ACC112 (cell line): ENCODE results near the gene APPL1.

ENCODE experiments used
- H2AFZ ChIP-seq: fragments of 200-600 bp; sonication (generic); one replicate; pipeline ENCODE4 v1.6.0; 2017; ENCODE audit warnings: antibody characterized with exemption, low read length; ENCODE audit not compliant: unreplicated experiment
- H3K27ac ChIP-seq: fragments of 200-600 bp; sonication (generic); 2 replicates; pipeline ENCODE4 v1.5.1; 2014; ENCODE audit warnings: low read depth, mild to moderate bottlenecking, antibody characterized with exemption, low read length, moderate library complexity
- H3K27me3 ChIP-seq: fragments of 200-600 bp; sonication (generic); 2 replicates; pipeline ENCODE4 v1.6.1; 2014; ENCODE audit warnings: mild to moderate bottlenecking, antibody characterized with exemption, low read length, moderate library complexity, mixed read lengths; ENCODE audit not compliant: insufficient read depth
- H3K36me3 ChIP-seq: fragments of 200-600 bp; sonication (generic); 2 replicates; pipeline ENCODE4 v1.6.1; 2016; ENCODE audit warnings: mild to moderate bottlenecking, antibody characterized with exemption, low read length, moderate library complexity, mixed read lengths; ENCODE audit not compliant: insufficient read depth
- H3K4me1 ChIP-seq: fragments of 200-600 bp; sonication (generic); one replicate; pipeline ENCODE4 v1.6.1; 2016; ENCODE audit warnings: low read length, mixed read lengths; ENCODE audit not compliant: insufficient read depth, unreplicated experiment, control insufficient read depth
- H3K4me3 ChIP-seq: fragments of 200-600 bp; sonication (generic); 2 replicates; pipeline ENCODE4 v1.5.1; 2014; ENCODE audit warnings: mild to moderate bottlenecking, low read depth, low read length
- H3K79me2 ChIP-seq: fragments of 200-600 bp; sonication (generic); one replicate; pipeline ENCODE4 v1.6.0; 2016; ENCODE audit warnings: low read length; ENCODE audit not compliant: control insufficient read depth, unreplicated experiment, insufficient read depth

APPL1 gene

DNA sequence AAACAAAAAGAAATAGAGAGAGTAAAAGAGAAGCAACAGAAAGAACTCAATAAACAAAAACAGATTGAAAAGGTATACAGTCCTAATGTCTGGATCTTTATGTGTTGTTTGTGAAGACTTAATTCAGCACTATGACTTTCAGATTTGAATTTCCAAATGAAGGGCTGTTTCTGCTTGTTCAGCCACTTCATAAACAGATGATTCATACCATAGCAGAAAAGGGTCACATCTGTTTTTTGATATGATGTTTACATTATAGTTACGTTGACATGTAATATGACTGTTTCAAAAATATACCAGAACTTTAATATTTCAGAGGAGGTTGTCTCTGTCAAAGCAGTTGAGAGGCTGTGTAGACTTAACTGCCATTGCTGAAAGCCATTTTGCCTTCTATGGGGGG is 40.9 kb downstream of the APPL1 start:
- H3K36me3 ChIP-seq = peaks cover 41% of the 10 kb centered on the region
- H3K4me3 ChIP-seq = no peak overlapping the region
- H3K4me1 ChIP-seq = no peaks in the 10 kb centered on the region
- H3K79me2 ChIP-seq = no peaks in the 10 kb centered on the region
- no peak overlapping the region for H3K27ac ChIP-seq
- no peak overlapping the region for H2AFZ ChIP-seq
- H3K27me3 ChIP-seq = no peaks in the 10 kb centered on the region

DNA sequence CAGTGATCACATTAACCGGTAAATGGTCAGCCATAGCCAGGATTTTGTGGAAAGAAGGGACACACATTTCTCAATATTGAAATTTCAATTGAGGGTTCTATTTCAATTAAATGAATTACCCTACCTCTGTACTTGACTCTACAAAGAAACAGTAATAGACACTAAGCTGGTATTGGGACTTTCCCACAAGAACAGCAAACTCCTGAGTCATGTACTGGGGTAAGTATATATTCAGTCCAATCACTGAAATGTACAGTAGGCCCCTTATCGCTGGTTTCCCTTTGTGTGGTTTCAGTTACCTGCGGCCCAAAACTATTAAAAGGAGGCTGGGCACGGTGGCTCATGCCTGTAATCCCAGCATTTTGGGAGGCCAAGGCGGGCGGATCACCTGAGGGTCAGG is 47.3 kb downstream of the APPL1 start:
- H3K79me2 ChIP-seq = no peaks in the 10 kb centered on the region
- no peak overlapping the region for H3K27ac ChIP-seq
- H3K27me3 ChIP-seq = no peaks in the 10 kb centered on the region
- H3K36me3 ChIP-seq = peaks cover 12% of the 10 kb centered on the region
- H2AFZ ChIP-seq = no peak overlapping the region
- H3K4me1 ChIP-seq = no peaks in the 10 kb centered on the region
- H3K4me3 ChIP-seq = no peak overlapping the region

DNA sequence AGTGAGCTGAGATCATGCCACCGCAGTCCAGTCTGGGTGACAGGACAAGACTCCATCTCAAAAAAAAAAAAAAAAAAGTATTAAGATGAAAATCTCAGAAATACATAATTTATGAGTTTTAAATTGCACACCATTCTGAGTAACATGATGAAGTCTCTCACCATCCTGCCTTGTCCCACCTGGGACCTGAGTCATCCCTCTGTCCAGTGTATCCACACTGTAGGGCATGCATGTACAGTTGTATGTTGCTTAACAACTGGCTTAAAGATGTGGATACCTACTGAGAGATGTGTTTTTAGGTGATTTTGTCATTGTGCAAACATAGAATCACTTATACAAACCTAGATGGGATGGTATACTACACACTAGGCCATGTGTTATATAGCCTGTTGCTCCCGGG is 47.9 kb downstream of the APPL1 start:
- Histone ChIP-seq H3K4me3 (no peak overlapping the region), H3K4me1 (no peaks in the 10 kb centered on the region), H3K27me3 (no peaks in the 10 kb centered on the region), H3K36me3 (peaks cover 10% of the 10 kb centered on the region), H3K27ac (no peak overlapping the region), H2AFZ (no peak overlapping the region), H3K79me2 (no peaks in the 10 kb centered on the region)

GRCh38 chr3:57278237-57278636 is 50.7 kb downstream of the APPL1 start:
- Histone ChIP-seq H3K4me1 (peaks cover 13% of the 10 kb centered on the region), H3K27me3 (no peaks in the 10 kb centered on the region), H3K79me2 (no peaks in the 10 kb centered on the region)

DNA sequence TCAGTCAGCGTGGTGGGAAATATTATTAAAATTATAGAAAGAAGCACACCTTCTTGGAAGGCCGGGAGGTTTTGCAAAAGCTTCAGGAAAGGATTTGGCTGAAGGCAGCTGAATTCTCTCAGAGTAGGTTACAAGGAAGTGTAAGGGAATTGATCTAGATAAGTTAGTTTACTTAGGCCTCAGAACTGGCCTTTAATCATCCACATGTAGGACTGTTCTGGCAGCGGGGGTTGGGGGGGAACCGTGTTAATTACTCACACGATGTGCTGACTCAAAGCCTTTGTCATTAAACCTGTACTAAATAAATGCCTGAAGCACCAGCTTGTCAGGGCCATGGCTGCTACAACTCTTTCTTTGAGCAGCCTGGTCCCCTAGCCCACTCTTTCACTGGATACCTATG is 52.2 kb downstream of the APPL1 start:
- Histone ChIP-seq H3K27ac (no peak overlapping the region), H3K79me2 (no peaks in the 10 kb centered on the region), H3K4me3 (no peak overlapping the region), H2AFZ (no peak overlapping the region), H3K4me1 (peaks cover 13% of the 10 kb centered on the region), H3K27me3 (no peaks in the 10 kb centered on the region), H3K36me3 (0 out of 2 replicates have a peak, but pooled peaks cover 3% of the 10 kb centered on the region)

More at GRCh38 chr3:57278237-57278636, 50.7 kb downstream of the APPL1 start:
- no peak overlapping the region for H2AFZ ChIP-seq
- no peak overlapping the region for H3K27ac ChIP-seq
- 0 out of 2 replicates have a peak, but pooled peaks cover 8% of the 10 kb centered on the region for H3K36me3 ChIP-seq
- H3K4me3 ChIP-seq = no peak overlapping the region

DNA sequence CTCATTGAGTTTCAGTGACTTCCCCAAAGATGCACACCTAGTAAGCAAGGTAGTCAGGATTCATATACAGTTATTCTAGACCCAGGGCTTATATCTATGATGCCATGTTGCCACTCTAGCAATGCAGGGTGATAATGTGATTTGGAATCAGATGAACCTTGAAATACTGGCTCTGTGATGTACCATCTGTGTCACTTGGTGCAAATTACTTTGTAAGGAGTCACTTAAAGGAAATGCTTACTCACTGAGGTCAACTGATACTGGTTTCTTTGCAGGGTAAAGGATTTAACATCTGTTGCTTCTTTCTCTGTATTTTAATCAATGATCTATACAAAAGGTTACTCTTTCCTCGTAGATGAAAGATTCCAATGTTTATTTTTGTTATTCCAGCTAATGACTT is 54.2 kb downstream of the APPL1 start:
- H3K36me3 ChIP-seq = 0 out of 2 replicates have a peak, but pooled peaks cover 5% of the 10 kb centered on the region
- no peaks in the 10 kb centered on the region for H3K27me3 ChIP-seq
- no peak overlapping the region for H2AFZ ChIP-seq
- no peak overlapping the region for H3K4me3 ChIP-seq
- H3K79me2 ChIP-seq = no peaks in the 10 kb centered on the region
- peaks cover 13% of the 10 kb centered on the region for H3K4me1 ChIP-seq
- H3K27ac ChIP-seq = no peak overlapping the region

DNA sequence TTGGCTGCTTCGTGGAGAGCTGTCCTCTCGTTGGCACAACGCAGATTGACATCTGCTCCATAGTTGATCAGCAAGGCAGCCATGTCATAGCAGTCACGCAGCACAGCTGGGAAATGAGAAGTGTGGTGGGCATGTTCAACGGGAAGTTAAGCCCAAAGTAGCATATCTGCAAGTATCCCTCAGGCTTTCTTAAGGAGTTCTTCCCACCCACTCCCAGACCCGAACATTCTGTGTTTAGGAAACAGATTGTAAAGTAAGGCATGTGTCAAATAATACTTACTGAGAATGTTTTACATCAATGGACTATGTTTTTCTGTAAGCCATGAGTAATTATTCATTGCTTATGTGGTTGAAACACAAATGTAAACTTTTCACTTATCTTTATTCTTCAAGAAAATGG is 55.8 kb downstream of the APPL1 start:
- no peaks in the 10 kb centered on the region for H3K27me3 ChIP-seq

GRCh38 chr3:57287205-57287604 is 59.7 kb downstream of the APPL1 start:
- no peak overlapping the region for H3K4me3 ChIP-seq
- 0 out of 2 replicates have a peak, but pooled peaks cover 6% of the 10 kb centered on the region for H3K36me3 ChIP-seq
- H3K79me2 ChIP-seq = no peaks in the 10 kb centered on the region
- H3K27me3 ChIP-seq = no peaks in the 10 kb centered on the region
- no peak overlapping the region for H2AFZ ChIP-seq
- peaks cover 2% of the 10 kb centered on the region for H3K4me1 ChIP-seq
- no peak overlapping the region for H3K27ac ChIP-seq

More for the DNA sequence above, 55.8 kb downstream of the APPL1 start:
- no peaks in the 10 kb centered on the region for H3K79me2 ChIP-seq
- H3K4me1 ChIP-seq = peaks cover 13% of the 10 kb centered on the region
- H3K27ac ChIP-seq = no peak overlapping the region
- H3K36me3 ChIP-seq = 0 out of 2 replicates have a peak, but pooled peaks cover 6% of the 10 kb centered on the region
- no peak overlapping the region for H3K4me3 ChIP-seq
- H2AFZ ChIP-seq = no peak overlapping the region

DNA sequence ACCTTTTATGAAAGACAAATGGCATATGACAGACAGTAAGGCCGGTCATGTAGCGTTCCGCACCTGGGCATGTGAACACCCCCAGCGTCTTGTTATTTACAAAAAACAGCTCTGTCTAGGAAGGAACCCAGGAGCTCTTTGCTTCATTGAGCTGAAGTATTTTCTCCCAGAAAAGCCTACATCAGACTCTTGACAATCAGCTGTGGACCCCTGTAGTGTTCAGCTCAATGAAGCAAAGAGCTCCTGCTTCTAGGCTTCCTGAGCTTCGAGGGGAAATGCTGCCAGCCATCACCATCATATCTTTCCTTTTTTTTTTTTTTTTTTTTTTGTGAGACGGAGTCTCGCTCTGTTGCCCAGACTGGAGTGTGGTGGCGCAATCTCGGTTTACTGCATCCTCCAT is 60.9 kb downstream of the APPL1 start:
- no peaks in the 10 kb centered on the region for H3K4me1 ChIP-seq
- H3K4me3 ChIP-seq = no peak overlapping the region
- no peak overlapping the region for H3K27ac ChIP-seq
- no peaks in the 10 kb centered on the region for H3K27me3 ChIP-seq
- no peak overlapping the region for H2AFZ ChIP-seq
- H3K79me2 ChIP-seq = no peaks in the 10 kb centered on the region
- H3K36me3 ChIP-seq = 0 out of 2 replicates have a peak, but pooled peaks cover 6% of the 10 kb centered on the region

- Histone ChIP-seq H2AFZ (no peak within 1 kb of the TSS), H3K79me2 (no peaks in the 10 kb centered on the region), H3K36me3 (no peaks in the 10 kb centered on the region), H3K27ac (no peak within 1 kb of the TSS), H3K4me1 (no peaks in the 10 kb centered on the region), H3K4me3 (no peak within 1 kb of the TSS), H3K27me3 (no peaks in the 10 kb centered on the region)
Measured at GRCh38 chr3:57292159-57292896, 64.8 kb downstream of the APPL1 start, which contains the start of gene ASB14. Gene ASB14, minus strand, starts transcription at chr3:57292685. Its CDS starts 652 bp downstream, at chr3:57292033.

DNA sequence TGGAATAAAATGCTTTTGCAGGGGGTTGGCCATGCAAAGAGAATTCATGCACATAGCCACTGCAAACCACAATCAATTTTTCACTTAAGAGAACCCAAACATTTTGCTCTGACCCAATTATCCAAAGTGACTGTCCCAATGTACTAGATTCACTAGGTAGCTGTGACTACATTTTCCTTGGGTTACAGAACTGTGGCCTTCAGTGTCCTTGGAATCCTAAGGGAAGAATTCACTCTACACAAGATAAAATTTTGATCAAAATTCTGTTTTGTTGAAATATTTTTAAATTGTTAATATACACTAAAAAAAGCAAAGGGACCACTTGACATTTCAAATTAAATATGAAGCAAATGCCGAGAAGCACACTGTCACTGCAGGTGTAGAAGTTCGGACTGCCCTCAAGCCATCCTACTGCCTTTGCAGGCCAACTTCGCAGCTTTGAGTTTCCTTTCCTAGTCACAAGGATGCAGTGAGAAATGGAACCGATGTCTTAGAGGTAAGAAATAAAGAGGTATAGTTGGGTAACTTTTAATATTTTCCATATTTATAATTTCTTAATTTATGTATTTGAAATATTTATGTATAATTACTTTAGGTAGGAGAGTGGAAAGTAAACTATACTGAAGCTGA is 65.5 kb downstream of the APPL1 start:
- Histone ChIP-seq H2AFZ (no peak overlapping the region), H3K4me3 (no peak overlapping the region), H3K27me3 (no peaks in the 10 kb centered on the region), H3K4me1 (no peaks in the 10 kb centered on the region), H3K36me3 (no peaks in the 10 kb centered on the region), H3K79me2 (no peaks in the 10 kb centered on the region), H3K27ac (no peak overlapping the region)
